Liver (tissue), 3 donors: ENCODE results near the gene NADSYN1.

Experiments
- ATF3 ChIP-seq: IDR thresholded peaks from 2 replicates; pipeline ENCODE4 v1.6.1; 2016; ENCODE audit warnings: antibody characterized with exemption
- CTCF ChIP-seq: fragments of 150-350 bp; IDR thresholded peaks from 2 replicates; pipeline ENCODE4 v1.5.1; 2017; ENCODE audit warnings: improper control_type of control experiment, low read depth, low read length; ENCODE audit not compliant: missing input control
- MAX ChIP-seq: IDR thresholded peaks from 2 replicates; pipeline ENCODE4 v1.6.1; 2016; ENCODE audit warnings: antibody characterized with exemption
- REST ChIP-seq: IDR thresholded peaks from 2 replicates; pipeline ENCODE4 v1.6.1; 2016; ENCODE audit warnings: antibody characterized with exemption, mild to moderate bottlenecking
- SP1 ChIP-seq: IDR thresholded peaks from 2 replicates; pipeline ENCODE4 v1.6.1; 2018; ENCODE audit warnings: antibody characterized with exemption, mild to moderate bottlenecking
- TAF1 ChIP-seq: conservative IDR thresholded peaks from 2 replicates; pipeline ENCODE4 v1.6.1; 2016; ENCODE audit warnings: antibody characterized with exemption, mild to moderate bottlenecking
- donor health status: healthy.
- donor health status: healthy.

- no peak for TF ChIP-seq SP1
- TF ChIP-seq CTCF, result no peak
- no peak for TF ChIP-seq ATF3
- no peak for TF ChIP-seq TAF1
- no peak for TF ChIP-seq MAX
- no peak for TF ChIP-seq REST
Measured at GRCh38 chr11:71485063-71485399, 32.0 kb downstream of the NADSYN1 start.
